ENCODE data around the gene GPC3. TPM values are rescaled to one million over a fixed set of nuclear protein-coding genes. Genes with fewer than 3 reads are reported as not detected.

GPC3 gene
- polyA plus RNA-seq, 1 of the 3 experiments (the other 2 are of a cell fraction): 1.4 TPM

DNA sequence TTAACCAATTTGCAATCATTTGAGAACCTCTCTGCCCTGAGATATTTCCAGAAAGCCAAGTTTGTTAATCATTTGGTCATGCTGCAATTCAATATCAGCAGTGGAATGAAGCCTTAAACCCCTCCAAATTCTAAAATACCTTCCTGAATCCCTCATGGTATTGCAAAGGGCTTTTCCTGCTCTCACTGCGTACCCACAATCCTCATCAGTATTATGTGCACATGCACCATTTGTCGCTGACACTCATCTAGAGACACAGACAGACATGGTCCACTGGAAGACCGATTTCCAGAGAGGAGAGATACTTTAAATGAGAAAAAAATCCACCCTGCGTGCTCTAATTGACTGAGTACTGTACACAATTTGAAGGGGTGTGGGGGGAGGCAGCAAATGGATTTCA is 104.4 kb downstream of the GPC3 start:
- Histone ChIP-seq H3K36me3 (replicated peaks in 1 of 2; ENCODE audit: control insufficient read depth in 1 of 2, insufficient read depth in 2 of 2, low read length in 1 of 2) (no peaks in the 10 kb centered on the region), H3K4me1 (ENCODE audit: control insufficient read depth in 1 of 2, insufficient read depth in 2 of 2, low read depth in 1 of 2, low read length in 1 of 2) (no peaks in the 10 kb centered on the region), H3K27ac (ENCODE audit: low read depth in 2 of 2, low read length in 1 of 2) (no peak overlapping the region), H3F3A (replicated peaks; ENCODE audit: insufficient read depth) (no peaks in the 10 kb centered on the region), H3K27me3 (ENCODE audit: insufficient read depth) (0 out of 2 replicates have a peak, but pooled peaks cover 6% of the 10 kb centered on the region), H3K79me2 (ENCODE audit: insufficient read depth) (no peaks in the 10 kb centered on the region), H3K9me3 (no peaks in the 10 kb centered on the region), H3K4me3 (ENCODE audit: low read depth in 2 of 2, low read length in 1 of 2) (no peak overlapping the region), H3K9me2 (no peaks in the 10 kb centered on the region), H4K20me1 (ENCODE audit: insufficient read depth) (no peaks in the 10 kb centered on the region), H3K4me2 (no peak overlapping the region), H3K9ac (no peak overlapping the region), H2AFZ (ENCODE audit: low read depth) (no peak overlapping the region)
- ChIA-PET POLR2A (no interaction called here), CTCF (interaction anchor here (1.1 kb wide), 1 partner anchor 146 kb away, joined by 3 read pairs; no protein-coding TSS in a partner anchor)
- TF ChIP-seq GATA2 (CRISPR knock-in tag; IDR thresholded peaks at IDR 0.05) (no peak), EZH2phosphoT487 (IDR thresholded peaks at IDR 0.05; ENCODE audit: borderline replicate concordance, low read depth) (no peak), RFX5 (IDR thresholded peaks at IDR 0.05; ENCODE audit: low read length) (no peak), FOSL2 (IDR thresholded peaks at IDR 0.05; ENCODE audit: borderline replicate concordance, low read depth) (no peak)
- DNase-seq: no peak
- WGBS (ENCODE audit: low lambda C conversion rate): 23% methylated on average over 4 of the region's 4 CpGs

DNA sequence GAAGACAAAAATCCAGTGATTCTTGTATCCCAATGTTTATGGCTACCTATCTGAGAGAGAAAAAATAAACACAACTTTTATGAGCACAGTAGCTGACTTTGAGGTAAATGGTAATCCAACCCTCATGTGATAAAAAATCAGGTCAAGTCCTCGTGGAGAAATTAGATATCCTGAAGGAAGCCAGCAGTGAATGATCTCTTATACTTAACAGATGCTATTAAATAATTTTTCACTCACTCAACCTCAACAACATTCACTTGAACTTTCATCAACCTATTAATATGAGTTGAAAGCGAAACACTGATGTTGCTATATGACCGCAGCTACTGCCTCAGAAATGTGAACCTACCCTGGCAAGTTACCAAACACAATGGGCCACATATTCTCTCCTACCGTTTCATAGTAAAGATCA is 105.4 kb downstream of the GPC3 start:
- H2AFZ ChIP-seq (ENCODE audit: low read depth): no peak overlapping the region
- no peak overlapping the region for H3K9ac ChIP-seq
- POLR2A ChIA-PET: no interaction called here
- no peaks in the 10 kb centered on the region for H3K9me2 ChIP-seq
- H3F3A ChIP-seq (replicated peaks; ENCODE audit: insufficient read depth): no peaks in the 10 kb centered on the region
- H4K20me1 ChIP-seq (ENCODE audit: insufficient read depth): no peaks in the 10 kb centered on the region
- TF ChIP-seq RXRA (IDR thresholded peaks at IDR 0.05; ENCODE audit: borderline replicate concordance, low read depth) (no peak), YY1 (IDR thresholded peaks at IDR 0.05; ENCODE audit: low read depth) (no peak), ELF1 (IDR thresholded peaks at IDR 0.05) (no peak), FOSL2 (IDR thresholded peaks at IDR 0.05; ENCODE audit: borderline replicate concordance, low read depth) (no peak), SIN3A (IDR thresholded peaks at IDR 0.05; ENCODE audit: borderline replicate concordance, low read depth, low read length) (no peak), RAD21 (IDR thresholded peaks at IDR 0.05; ENCODE audit: low read length) (no peak), TEAD4 (IDR thresholded peaks at IDR 0.05; ENCODE audit: borderline replicate concordance, insufficient read depth) (no peak), POLR2AphosphoS5 (IDR thresholded peaks at IDR 0.05; ENCODE audit: low read depth, low read length) (no peak), GABPA (IDR thresholded peaks at IDR 0.05; ENCODE audit: low read depth) (no peak)
- TF ChIP-seq, protein P1, sequence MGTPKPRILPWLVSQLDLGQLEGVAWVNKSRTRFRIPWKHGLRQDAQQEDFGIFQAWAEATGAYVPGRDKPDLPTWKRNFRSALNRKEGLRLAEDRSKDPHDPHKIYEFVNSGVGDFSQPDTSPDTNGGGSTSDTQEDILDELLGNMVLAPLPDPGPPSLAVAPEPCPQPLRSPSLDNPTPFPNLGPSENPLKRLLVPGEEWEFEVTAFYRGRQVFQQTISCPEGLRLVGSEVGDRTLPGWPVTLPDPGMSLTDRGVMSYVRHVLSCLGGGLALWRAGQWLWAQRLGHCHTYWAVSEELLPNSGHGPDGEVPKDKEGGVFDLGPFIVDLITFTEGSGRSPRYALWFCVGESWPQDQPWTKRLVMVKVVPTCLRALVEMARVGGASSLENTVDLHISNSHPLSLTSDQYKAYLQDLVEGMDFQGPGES (IDR thresholded peaks at IDR 0.05; ENCODE audit: low read depth, low read length): no peak
- TF ChIP-seq, protein P2, sequence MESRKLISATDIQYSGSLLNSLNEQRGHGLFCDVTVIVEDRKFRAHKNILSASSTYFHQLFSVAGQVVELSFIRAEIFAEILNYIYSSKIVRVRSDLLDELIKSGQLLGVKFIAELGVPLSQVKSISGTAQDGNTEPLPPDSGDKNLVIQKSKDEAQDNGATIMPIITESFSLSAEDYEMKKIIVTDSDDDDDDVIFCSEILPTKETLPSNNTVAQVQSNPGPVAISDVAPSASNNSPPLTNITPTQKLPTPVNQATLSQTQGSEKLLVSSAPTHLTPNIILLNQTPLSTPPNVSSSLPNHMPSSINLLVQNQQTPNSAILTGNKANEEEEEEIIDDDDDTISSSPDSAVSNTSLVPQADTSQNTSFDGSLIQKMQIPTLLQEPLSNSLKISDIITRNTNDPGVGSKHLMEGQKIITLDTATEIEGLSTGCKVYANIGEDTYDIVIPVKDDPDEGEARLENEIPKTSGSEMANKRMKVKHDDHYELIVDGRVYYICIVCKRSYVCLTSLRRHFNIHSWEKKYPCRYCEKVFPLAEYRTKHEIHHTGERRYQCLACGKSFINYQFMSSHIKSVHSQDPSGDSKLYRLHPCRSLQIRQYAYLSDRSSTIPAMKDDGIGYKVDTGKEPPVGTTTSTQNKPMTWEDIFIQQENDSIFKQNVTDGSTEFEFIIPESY (IDR thresholded peaks at IDR 0.05; ENCODE audit: borderline replicate concordance, low read depth): no peak
- TF ChIP-seq, protein P3, sequence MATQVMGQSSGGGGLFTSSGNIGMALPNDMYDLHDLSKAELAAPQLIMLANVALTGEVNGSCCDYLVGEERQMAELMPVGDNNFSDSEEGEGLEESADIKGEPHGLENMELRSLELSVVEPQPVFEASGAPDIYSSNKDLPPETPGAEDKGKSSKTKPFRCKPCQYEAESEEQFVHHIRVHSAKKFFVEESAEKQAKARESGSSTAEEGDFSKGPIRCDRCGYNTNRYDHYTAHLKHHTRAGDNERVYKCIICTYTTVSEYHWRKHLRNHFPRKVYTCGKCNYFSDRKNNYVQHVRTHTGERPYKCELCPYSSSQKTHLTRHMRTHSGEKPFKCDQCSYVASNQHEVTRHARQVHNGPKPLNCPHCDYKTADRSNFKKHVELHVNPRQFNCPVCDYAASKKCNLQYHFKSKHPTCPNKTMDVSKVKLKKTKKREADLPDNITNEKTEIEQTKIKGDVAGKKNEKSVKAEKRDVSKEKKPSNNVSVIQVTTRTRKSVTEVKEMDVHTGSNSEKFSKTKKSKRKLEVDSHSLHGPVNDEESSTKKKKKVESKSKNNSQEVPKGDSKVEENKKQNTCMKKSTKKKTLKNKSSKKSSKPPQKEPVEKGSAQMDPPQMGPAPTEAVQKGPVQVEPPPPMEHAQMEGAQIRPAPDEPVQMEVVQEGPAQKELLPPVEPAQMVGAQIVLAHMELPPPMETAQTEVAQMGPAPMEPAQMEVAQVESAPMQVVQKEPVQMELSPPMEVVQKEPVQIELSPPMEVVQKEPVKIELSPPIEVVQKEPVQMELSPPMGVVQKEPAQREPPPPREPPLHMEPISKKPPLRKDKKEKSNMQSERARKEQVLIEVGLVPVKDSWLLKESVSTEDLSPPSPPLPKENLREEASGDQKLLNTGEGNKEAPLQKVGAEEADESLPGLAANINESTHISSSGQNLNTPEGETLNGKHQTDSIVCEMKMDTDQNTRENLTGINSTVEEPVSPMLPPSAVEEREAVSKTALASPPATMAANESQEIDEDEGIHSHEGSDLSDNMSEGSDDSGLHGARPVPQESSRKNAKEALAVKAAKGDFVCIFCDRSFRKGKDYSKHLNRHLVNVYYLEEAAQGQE (IDR thresholded peaks at IDR 0.05; ENCODE audit: low read depth, low read length): no peak
- no peaks in the 10 kb centered on the region for H3K79me2 ChIP-seq (ENCODE audit: insufficient read depth)
- no peaks in the 10 kb centered on the region for H3K9me3 ChIP-seq
- H3K27me3 ChIP-seq (ENCODE audit: insufficient read depth): 0 out of 2 replicates have a peak, but pooled peaks cover 6% of the 10 kb centered on the region
- CTCF ChIA-PET: interaction anchor here (1.7 kb wide), 1 partner anchor 14 kb away, joined by 5 read pairs; no protein-coding TSS in a partner anchor
- no peaks in the 10 kb centered on the region for H3K36me3 ChIP-seq (replicated peaks in 1 of 2; ENCODE audit: control insufficient read depth in 1 of 2, insufficient read depth in 2 of 2, low read length in 1 of 2)
- no peak overlapping the region for H3K27ac ChIP-seq (ENCODE audit: low read depth in 2 of 2, low read length in 1 of 2)
- no peak for DNase-seq
- H3K4me2 ChIP-seq: no peak overlapping the region
- no peaks in the 10 kb centered on the region for H3K4me1 ChIP-seq (ENCODE audit: control insufficient read depth in 1 of 2, insufficient read depth in 2 of 2, low read depth in 1 of 2, low read length in 1 of 2)
- 20% methylated on average over 4 of the region's 4 CpGs for WGBS (ENCODE audit: low lambda C conversion rate)
- H3K4me3 ChIP-seq (ENCODE audit: low read depth in 2 of 2, low read length in 1 of 2): no peak overlapping the region

All from SK-N-SH (cell line).